Testis (tissue), 2 donors: ENCODE results near the gene FZD2.

Experiments
- CTCF ChIP-seq, 3 experiments: fragments of 450-650 bp in 2 of 3; fragments of 200-600 bp in 1 of 3; sonication (generic) in 1 of 3; IDR thresholded peaks; one replicate each; pipeline ENCODE4 v1.5.1; 2016 to 2019; ENCODE audit warnings: antibody characterized with exemption in 3 of 3, mild to moderate bottlenecking in 2 of 3, moderate library complexity in 1 of 3
- POLR2A ChIP-seq: fragments of 450-650 bp; IDR thresholded peaks from one replicate; pipeline ENCODE4 v1.6.1; 2017; ENCODE audit warnings: antibody characterized with exemption, mild to moderate bottlenecking, moderate library complexity

DNA sequence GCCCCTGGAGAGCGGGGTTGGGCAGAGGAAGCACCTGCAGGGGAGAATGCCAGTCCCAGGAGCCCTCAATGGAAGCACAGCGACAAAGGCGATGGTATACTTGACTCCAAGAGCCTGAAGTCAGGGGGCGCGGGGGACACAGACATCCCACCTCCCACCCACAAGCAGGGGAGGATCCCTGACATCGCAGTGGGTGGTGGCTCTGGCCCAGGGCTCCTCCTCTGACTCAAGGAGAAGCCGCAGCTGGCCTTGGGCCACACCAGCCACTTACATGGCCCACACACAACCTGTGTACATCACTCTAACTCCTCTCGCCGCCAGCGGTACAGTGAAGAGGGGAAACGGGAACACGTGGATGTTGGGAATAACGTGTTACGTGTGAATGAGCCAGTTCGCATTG, 44.3 kb downstream of the FZD2 start:
- TF ChIP-seq CTCF (IDR thresholded peaks at IDR 0.05) (no peak), POLR2A (no peak)
